Measurements from ENCODE around the gene CPSF4L. TPM values are rescaled to one million over a fixed set of nuclear protein-coding genes. Genes with fewer than 3 reads are reported as not detected.
A peak's percentile ranks its signal among the peaks of the same experiment; 100 is the strongest.

Gene CPSF4L
- polyA plus RNA-seq, 2 of the 4 experiments (the other 2 are of a cell fraction) = 0.13 TPM; not detected in 1

DNA sequence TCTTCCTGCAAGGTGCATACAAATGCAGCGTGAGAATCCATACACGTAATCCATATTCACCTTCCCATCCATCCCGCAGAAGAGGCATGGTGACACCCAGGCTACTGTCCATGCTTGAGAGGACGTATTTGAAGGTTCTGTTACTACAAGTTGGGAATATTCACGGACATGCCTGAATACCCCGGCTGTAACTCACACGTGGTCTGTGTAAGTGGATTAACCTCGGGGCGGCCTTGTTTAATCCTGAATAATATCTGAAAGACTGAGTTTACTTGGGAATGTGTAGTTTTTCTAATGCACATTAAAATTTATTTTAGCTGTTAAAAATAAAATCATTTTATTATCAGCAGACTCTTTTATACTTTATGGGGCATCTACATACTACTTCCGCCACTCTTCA, 13.1 kb downstream of the CPSF4L start:
- Histone ChIP-seq H3K4me3 (no peak overlapping the region), H3K27ac (no peak overlapping the region), H3K9me3 (no peaks in the 10 kb centered on the region), H3K4me1 (no peaks in the 10 kb centered on the region), H3K4me2 (no peak overlapping the region)
- CTCF ChIA-PET = interaction anchor here (0.6 to 24.4 kb wide), 13 partner anchors 7 to 670 kb away, joined by 3 to 975 read pairs (median 8); a partner anchor contains a TSS
- no peak for ATAC-seq
- POLR2A ChIA-PET = no interaction called here
- TF ChIP-seq JUN (IDR thresholded peaks at IDR 0.05) = no peak
- no peak for TF ChIP-seq RARB (CRISPR knock-in tag; IDR thresholded peaks at IDR 0.05)
- TF ChIP-seq RCOR1 (IDR thresholded peaks at IDR 0.05; ENCODE audit: low read depth, low read length) = no peak
- no peak for TF ChIP-seq BHLHE40 (IDR thresholded peaks at IDR 0.05; ENCODE audit: low read depth, low read length)
- TF ChIP-seq PHF8 (IDR thresholded peaks at IDR 0.05; ENCODE audit: borderline replicate concordance, low read depth) = no peak
- no peak for TF ChIP-seq TP53 (CRISPR knock-in tag; IDR thresholded peaks at IDR 0.05)
- TF ChIP-seq FOXS1 (CRISPR knock-in tag; IDR thresholded peaks at IDR 0.05) = no peak
- WGBS (ENCODE audit: missing lambda C conversion rate) = 91% methylated on average over 10 of the region's 10 CpGs
- FAIRE-seq = no peak
- no peak for DNase-seq (ENCODE audit: low read depth in 1 of 2, low spot score in 1 of 2)

DNA sequence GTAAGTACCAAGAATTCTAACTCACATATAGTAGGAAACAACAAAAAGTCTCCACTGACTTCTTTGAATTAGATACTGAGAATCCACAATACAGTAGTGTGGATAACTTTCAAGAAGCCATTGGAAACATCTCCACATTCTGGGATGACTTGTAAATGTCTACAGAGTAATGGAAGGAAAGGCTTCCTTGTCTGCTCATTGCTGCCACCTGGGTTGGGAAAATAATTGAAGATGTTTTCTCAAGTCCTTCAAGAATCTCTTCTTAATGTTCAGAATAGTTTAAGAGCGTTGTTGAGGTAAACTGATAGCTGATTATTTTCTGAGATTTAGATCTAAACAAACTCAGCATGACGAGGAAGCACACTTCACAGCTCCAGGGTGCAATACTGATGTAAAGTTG, 14.0 kb downstream of the CPSF4L start:
- Histone ChIP-seq H3K9me3 (no peaks in the 10 kb centered on the region), H3K4me1 (no peaks in the 10 kb centered on the region), H3K27ac (no peak overlapping the region), H3K4me3 (no peak overlapping the region), H3K4me2 (no peak overlapping the region)
- WGBS (ENCODE audit: missing lambda C conversion rate) = 88% methylated on average over 2 of the region's 2 CpGs
- CTCF ChIA-PET = interaction anchor here (0.6 to 24.4 kb wide), 14 partner anchors 8 to 669 kb away, joined by 3 to 975 read pairs (median 6); a partner anchor contains a TSS
- POLR2A ChIA-PET = no interaction called here
- DNase-seq (ENCODE audit: low read depth in 1 of 2, low spot score in 1 of 2) = peak in 1 of 2 experiments; percentile 32
- TF ChIP-seq, protein P1, sequence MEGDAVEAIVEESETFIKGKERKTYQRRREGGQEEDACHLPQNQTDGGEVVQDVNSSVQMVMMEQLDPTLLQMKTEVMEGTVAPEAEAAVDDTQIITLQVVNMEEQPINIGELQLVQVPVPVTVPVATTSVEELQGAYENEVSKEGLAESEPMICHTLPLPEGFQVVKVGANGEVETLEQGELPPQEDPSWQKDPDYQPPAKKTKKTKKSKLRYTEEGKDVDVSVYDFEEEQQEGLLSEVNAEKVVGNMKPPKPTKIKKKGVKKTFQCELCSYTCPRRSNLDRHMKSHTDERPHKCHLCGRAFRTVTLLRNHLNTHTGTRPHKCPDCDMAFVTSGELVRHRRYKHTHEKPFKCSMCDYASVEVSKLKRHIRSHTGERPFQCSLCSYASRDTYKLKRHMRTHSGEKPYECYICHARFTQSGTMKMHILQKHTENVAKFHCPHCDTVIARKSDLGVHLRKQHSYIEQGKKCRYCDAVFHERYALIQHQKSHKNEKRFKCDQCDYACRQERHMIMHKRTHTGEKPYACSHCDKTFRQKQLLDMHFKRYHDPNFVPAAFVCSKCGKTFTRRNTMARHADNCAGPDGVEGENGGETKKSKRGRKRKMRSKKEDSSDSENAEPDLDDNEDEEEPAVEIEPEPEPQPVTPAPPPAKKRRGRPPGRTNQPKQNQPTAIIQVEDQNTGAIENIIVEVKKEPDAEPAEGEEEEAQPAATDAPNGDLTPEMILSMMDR (IDR thresholded peaks at IDR 0.05) = peak; percentile 47
- TF ChIP-seq FOXS1 (CRISPR knock-in tag; IDR thresholded peaks at IDR 0.05) (no peak), RAD21 (conservative IDR thresholded peaks at IDR 0.05 in 1 of 2, IDR thresholded peaks at IDR 0.05 in 1 of 2) (peak; percentile 38; a peak in 3 of 5 replicates), SMC3 (IDR thresholded peaks at IDR 0.05) (peak; percentile 50; the same call in 2 of the 3 replicates)
- ATAC-seq = peak in 1 of 2 experiments; percentile 41; a peak in 1 of 6 replicates
- peak; percentile 94 for FAIRE-seq

- CTCF ChIA-PET = interaction anchor here (1.0 to 3.2 kb wide), 4 partner anchors 10 to 515 kb away, joined by 3 to 13 read pairs (median 8); no protein-coding TSS in a partner anchor
- TF ChIP-seq PBX3 (IDR thresholded peaks at IDR 0.05) (no peak), ZSCAN20 (CRISPR knock-in tag; IDR thresholded peaks at IDR 0.05) (no peak), ZC3H11A (IDR thresholded peaks at IDR 0.05) (no peak), EHMT2 (IDR thresholded peaks at IDR 0.05; ENCODE audit: low read depth) (no peak), FOSL2 (IDR thresholded peaks at IDR 0.05) (no peak), FOSL2 (CRISPR knock-in tag; IDR thresholded peaks at IDR 0.05) (no peak), ELK1 (IDR thresholded peaks at IDR 0.05; ENCODE audit: low read depth, low read length) (no peak), JUN (IDR thresholded peaks at IDR 0.05) (no peak)
- TF ChIP-seq, protein P2, sequence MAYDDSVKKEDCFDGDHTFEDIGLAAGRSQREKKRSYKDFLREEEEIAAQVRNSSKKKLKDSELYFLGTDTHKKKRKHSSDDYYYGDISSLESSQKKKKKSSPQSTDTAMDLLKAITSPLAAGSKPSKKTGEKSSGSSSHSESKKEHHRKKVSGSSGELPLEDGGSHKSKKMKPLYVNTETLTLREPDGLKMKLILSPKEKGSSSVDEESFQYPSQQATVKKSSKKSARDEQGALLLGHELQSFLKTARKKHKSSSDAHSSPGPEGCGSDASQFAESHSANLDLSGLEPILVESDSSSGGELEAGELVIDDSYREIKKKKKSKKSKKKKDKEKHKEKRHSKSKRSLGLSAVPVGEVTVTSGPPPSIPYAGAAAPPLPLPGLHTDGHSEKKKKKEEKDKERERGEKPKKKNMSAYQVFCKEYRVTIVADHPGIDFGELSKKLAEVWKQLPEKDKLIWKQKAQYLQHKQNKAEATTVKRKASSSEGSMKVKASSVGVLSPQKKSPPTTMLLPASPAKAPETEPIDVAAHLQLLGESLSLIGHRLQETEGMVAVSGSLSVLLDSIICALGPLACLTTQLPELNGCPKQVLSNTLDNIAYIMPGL (CRISPR knock-in tag; IDR thresholded peaks at IDR 0.05; ENCODE audit: borderline replicate concordance) = no peak
- TF ChIP-seq, protein P3, sequence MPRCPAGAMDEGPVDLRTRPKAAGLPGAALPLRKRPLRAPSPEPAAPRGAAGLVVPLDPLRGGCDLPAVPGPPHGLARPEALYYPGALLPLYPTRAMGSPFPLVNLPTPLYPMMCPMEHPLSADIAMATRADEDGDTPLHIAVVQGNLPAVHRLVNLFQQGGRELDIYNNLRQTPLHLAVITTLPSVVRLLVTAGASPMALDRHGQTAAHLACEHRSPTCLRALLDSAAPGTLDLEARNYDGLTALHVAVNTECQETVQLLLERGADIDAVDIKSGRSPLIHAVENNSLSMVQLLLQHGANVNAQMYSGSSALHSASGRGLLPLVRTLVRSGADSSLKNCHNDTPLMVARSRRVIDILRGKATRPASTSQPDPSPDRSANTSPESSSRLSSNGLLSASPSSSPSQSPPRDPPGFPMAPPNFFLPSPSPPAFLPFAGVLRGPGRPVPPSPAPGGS (IDR thresholded peaks at IDR 0.05) = no peak
- TF ChIP-seq, protein P1 (IDR thresholded peaks at IDR 0.05) = no peak
These were observed 21.1 kb downstream of the CPSF4L start for GRCh38 chr17:73240561-73240960.

More at GRCh38 chr17:73240561-73240960, 21.1 kb downstream of the CPSF4L start:
- Histone ChIP-seq H3K4me2 (no peak overlapping the region), H3K4me3 (no peak overlapping the region), H3K9me3 (no peaks in the 10 kb centered on the region), H3K4me1 (no peaks in the 10 kb centered on the region), H3K27ac (no peak overlapping the region)
- ATAC-seq (no peak), FAIRE-seq (no peak), DNase-seq (ENCODE audit: low read depth in 1 of 2, low spot score in 1 of 2) (no peak)
- POLR2A ChIA-PET = interaction anchor here (0.5 kb wide), 1 partner anchor 220 kb away, joined by 5 read pairs; no protein-coding TSS in a partner anchor
- WGBS (ENCODE audit: missing lambda C conversion rate) = 83% methylated on average over 2 of the region's 2 CpGs

Measured in A549 (cell line).